HG03521 (cell line): ENCODE measurements around the gene OGDHL.
A peak's percentile ranks its signal among the peaks of the same experiment; 100 is the strongest.
"Not testable (repeated sequence)": the region's sequence is repeated elsewhere in the genome, so short reads cannot be mapped to it uniquely, and the experiment has no call there.

ENCODE experiments used
- ATAC-seq: cut with Tn5 transposase; IDR thresholded peaks from one replicate; pipeline ENCODE4 v1.9.1; 2021; ENCODE audit warnings: mild to moderate bottlenecking, moderate library complexity; ENCODE audit not compliant: unreplicated experiment

The OGDHL gene

GRCh38 chr10:49761789-49762565 is at the start of gene OGDHL:
TSS of gene OGDHL (minus strand) at chr10:49762323. CDS start at chr10:49758592, 3,731 bp downstream.
- peak; percentile 87 for ATAC-seq

- no peak for ATAC-seq
Measured at GRCh38 chr10:49803988-49804387, 41.9 kb upstream of the OGDHL start.

GRCh38 chr10:49798275-49798674 is 36.2 kb upstream of the OGDHL start:
- no peak for ATAC-seq

GRCh38 chr10:49791100-49791499 is 29.0 kb upstream of the OGDHL start:
- no peak for ATAC-seq

- ATAC-seq, result no peak
Measured at GRCh38 chr10:49784681-49785080, 22.6 kb upstream of the OGDHL start.

- ATAC-seq, result no peak
Measured at GRCh38 chr10:49783645-49784044, 21.5 kb upstream of the OGDHL start.

GRCh38 chr10:49781247-49781646 is 19.1 kb upstream of the OGDHL start:
- no peak for ATAC-seq

- no peak for ATAC-seq
Measured at GRCh38 chr10:49778197-49778596, 16.1 kb upstream of the OGDHL start.

GRCh38 chr10:49776851-49777250 is 14.7 kb upstream of the OGDHL start:
- ATAC-seq, result no peak

- no peak for ATAC-seq
Measured at GRCh38 chr10:49775014-49775413, 12.9 kb upstream of the OGDHL start.

- not testable (repeated sequence) for ATAC-seq
Measured at GRCh38 chr10:49772944-49773343, 10.8 kb upstream of the OGDHL start.

GRCh38 chr10:49771046-49771445 is 8.9 kb upstream of the OGDHL start:
- not testable (repeated sequence) for ATAC-seq

- no peak for ATAC-seq
Measured at GRCh38 chr10:49769692-49770091, 7.6 kb upstream of the OGDHL start.

- ATAC-seq, result no peak
Measured at GRCh38 chr10:49768731-49769130, 6.6 kb upstream of the OGDHL start.

GRCh38 chr10:49768329-49768728 is 6.2 kb upstream of the OGDHL start:
- no peak for ATAC-seq

GRCh38 chr10:49767752-49768151 is 5.6 kb upstream of the OGDHL start:
- no peak for ATAC-seq

GRCh38 chr10:49766484-49766883 is 4.4 kb upstream of the OGDHL start:
- no peak for ATAC-seq

- ATAC-seq, result no peak
Measured at GRCh38 chr10:49762566-49762877, 399 bp upstream of the OGDHL start.

GRCh38 chr10:49761201-49761788 is 828 bp downstream of the OGDHL start:
- ATAC-seq, result no peak

- ATAC-seq, result no peak
Measured at GRCh38 chr10:49760789-49761188, 1.3 kb downstream of the OGDHL start.

GRCh38 chr10:49759787-49760551 is 2.2 kb downstream of the OGDHL start:
- ATAC-seq, result no peak
